ENCODE data around the gene ERGIC1. TPM values are rescaled to one million over a fixed set of nuclear protein-coding genes. Genes with fewer than 3 reads are reported as not detected.

ERGIC1 gene
- total and polyA plus RNA-seq, 8 donors: 54.5 to 293 (median 104) TPM

GRCh38 chr5:172799416-172799815, 34.6 kb upstream of the ERGIC1 start:
- TF ChIP-seq EP300 (IDR thresholded peaks at IDR 0.05): no peak
- TF ChIP-seq, protein P1, sequence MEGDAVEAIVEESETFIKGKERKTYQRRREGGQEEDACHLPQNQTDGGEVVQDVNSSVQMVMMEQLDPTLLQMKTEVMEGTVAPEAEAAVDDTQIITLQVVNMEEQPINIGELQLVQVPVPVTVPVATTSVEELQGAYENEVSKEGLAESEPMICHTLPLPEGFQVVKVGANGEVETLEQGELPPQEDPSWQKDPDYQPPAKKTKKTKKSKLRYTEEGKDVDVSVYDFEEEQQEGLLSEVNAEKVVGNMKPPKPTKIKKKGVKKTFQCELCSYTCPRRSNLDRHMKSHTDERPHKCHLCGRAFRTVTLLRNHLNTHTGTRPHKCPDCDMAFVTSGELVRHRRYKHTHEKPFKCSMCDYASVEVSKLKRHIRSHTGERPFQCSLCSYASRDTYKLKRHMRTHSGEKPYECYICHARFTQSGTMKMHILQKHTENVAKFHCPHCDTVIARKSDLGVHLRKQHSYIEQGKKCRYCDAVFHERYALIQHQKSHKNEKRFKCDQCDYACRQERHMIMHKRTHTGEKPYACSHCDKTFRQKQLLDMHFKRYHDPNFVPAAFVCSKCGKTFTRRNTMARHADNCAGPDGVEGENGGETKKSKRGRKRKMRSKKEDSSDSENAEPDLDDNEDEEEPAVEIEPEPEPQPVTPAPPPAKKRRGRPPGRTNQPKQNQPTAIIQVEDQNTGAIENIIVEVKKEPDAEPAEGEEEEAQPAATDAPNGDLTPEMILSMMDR (IDR thresholded peaks at IDR 0.05): no peak
- WGBS, 5 donors: 88 to 98% (median 93%) methylated on average over 6 of the region's 6 CpGs
- no peaks in the 10 kb centered on the region for H3K36me3 ChIP-seq
- peak overlapping the region in 4 of 5 donors; percentile 80 to 85 (median 83) for H3K27ac ChIP-seq
- no peak overlapping the region for H3K4me3 ChIP-seq
- intact Hi-C loops (cut with DNase I; ENCODE audit: low total_unique reads): no loop called here
- H3K27me3 ChIP-seq: no peaks in the 10 kb centered on the region
- H3K9me3 ChIP-seq: no peaks in the 10 kb centered on the region
- peaks cover 24 to 63% (median 30%) of the 10 kb centered on the region in 4 donors for H3K4me1 ChIP-seq
- DNase-seq: no peak

DNA sequence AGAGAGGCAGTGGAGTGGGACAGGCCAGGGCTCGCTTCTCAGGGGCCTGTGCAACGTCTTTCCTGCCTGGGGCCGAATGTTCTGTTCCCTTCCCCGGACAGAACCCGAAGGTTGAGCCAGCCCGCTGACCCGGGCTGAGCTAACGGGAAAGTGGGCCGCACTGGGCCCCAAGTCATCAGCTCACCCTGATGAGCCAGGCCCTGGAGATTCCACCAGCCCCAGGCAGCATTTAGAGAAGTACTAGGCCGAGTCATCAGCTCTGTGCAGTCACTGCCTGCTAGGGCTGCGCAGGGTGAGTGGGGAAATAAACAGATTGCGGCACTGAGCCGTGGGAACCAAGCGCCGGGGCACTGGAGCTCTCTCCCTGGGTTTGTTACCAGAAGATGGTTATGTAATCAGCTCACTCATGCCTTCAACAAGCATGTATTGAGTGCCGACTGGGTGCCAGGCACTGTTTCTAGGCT, 33.9 kb upstream of the ERGIC1 start:
- Histone ChIP-seq H3K9me3 (no peaks in the 10 kb centered on the region), H3K4me3 (no peak overlapping the region), H3K27me3 (no peaks in the 10 kb centered on the region), H3K36me3 (no peaks in the 10 kb centered on the region), H3K4me1 (peaks cover 17 to 56% (median 26%) of the 10 kb centered on the region in 4 donors), H3K27ac (peak overlapping the region; percentile 35 to 85 (median 82))
- intact Hi-C loops (cut with DNase I; ENCODE audit: low total_unique reads): no loop called here
- peak in 1 of 2 donors; percentile 58 for DNase-seq
- TF ChIP-seq POLR2A (IDR thresholded peaks at IDR 0.05) (no peak), EP300 (IDR thresholded peaks at IDR 0.05) (no peak), POLR2AphosphoS5 (IDR thresholded peaks at IDR 0.05) (peak in 2 of 3 donors; percentile 61 to 63)
- TF ChIP-seq, protein P1 (IDR thresholded peaks at IDR 0.05): no peak
- 75 to 86% (median 81%) methylated on average over 16 of the region's 16 CpGs for WGBS, 5 donors

- DNase-seq: no peak
- H3K27ac ChIP-seq: peak overlapping the region in 4 of 5 donors; percentile 80 to 85 (median 83)
- H3K36me3 ChIP-seq: no peaks in the 10 kb centered on the region
- intact Hi-C loops (cut with DNase I; ENCODE audit: low total_unique reads): no loop called here
- no peaks in the 10 kb centered on the region for H3K27me3 ChIP-seq
- TF ChIP-seq, protein P1 (IDR thresholded peaks at IDR 0.05): no peak
- peak in 1 of 3 donors; percentile 65 for TF ChIP-seq POLR2AphosphoS5 (IDR thresholded peaks at IDR 0.05)
- H3K4me3 ChIP-seq: no peak overlapping the region
- H3K4me1 ChIP-seq: peaks cover 11 to 45% (median 16%) of the 10 kb centered on the region in 4 donors
- no peaks in the 10 kb centered on the region for H3K9me3 ChIP-seq
- 72 to 85% (median 81%) methylated on average over 4 of the region's 4 CpGs for WGBS, 5 donors
These were observed 32.8 kb upstream of the ERGIC1 start for GRCh38 chr5:172801179-172801671.

- Histone ChIP-seq H3K9me3 (no peaks in the 10 kb centered on the region), H3K4me3 (no peak overlapping the region), H3K36me3 (no peaks in the 10 kb centered on the region), H3K4me1 (peaks cover 14 to 42% (median 19%) of the 10 kb centered on the region in 4 donors), H3K27me3 (no peaks in the 10 kb centered on the region), H3K27ac (peak overlapping the region in 3 of 5 donors; percentile 80 to 85 (median 82))
- 81 to 93% (median 91%) methylated on average over 2 of the region's 2 CpGs for WGBS, 5 donors
- intact Hi-C loops (cut with DNase I; ENCODE audit: low total_unique reads): no loop called here
- no peak for DNase-seq
- TF ChIP-seq EP300 (IDR thresholded peaks at IDR 0.05): no peak
- TF ChIP-seq POLR2A (IDR thresholded peaks at IDR 0.05): no peak
- no peak for TF ChIP-seq POLR2AphosphoS5 (IDR thresholded peaks at IDR 0.05)
- TF ChIP-seq, protein P1 (IDR thresholded peaks at IDR 0.05): no peak
These were observed 31.9 kb upstream of the ERGIC1 start for GRCh38 chr5:172802112-172802511.

Data from stomach (tissue), 9 donors.